Measurements from ENCODE around the gene STXBP4.
"Not testable (repeated sequence)": the region's sequence is repeated elsewhere in the genome, so short reads cannot be mapped to it uniquely, and the experiment has no call there.

The STXBP4 gene

GRCh38 chr17:55056526-55056925 is 88.0 kb downstream of the STXBP4 start:
- DNase-seq: no peak

DNA sequence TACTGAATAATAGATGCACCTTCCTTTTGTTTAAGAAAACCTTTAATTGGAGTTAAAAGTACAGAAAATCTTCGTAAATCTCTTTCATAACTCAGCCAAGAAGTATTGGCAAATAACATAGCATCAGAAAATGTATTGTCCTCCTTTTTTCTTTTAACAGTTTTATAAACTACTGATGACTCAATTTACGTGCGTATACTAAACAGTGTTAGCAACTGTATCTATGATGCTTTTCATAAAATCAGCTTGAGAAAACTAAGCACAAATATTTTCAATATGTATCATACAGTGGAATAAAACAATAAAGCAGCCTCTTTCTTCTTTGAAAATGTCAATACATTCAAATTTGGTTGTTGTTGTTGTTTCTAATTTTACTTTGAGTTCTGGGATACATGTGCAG is 88.6 kb downstream of the STXBP4 start:
- DNase-seq: no peak

GRCh38 chr17:55059724-55060123 is 91.2 kb downstream of the STXBP4 start:
- DNase-seq: no peak

DNA sequence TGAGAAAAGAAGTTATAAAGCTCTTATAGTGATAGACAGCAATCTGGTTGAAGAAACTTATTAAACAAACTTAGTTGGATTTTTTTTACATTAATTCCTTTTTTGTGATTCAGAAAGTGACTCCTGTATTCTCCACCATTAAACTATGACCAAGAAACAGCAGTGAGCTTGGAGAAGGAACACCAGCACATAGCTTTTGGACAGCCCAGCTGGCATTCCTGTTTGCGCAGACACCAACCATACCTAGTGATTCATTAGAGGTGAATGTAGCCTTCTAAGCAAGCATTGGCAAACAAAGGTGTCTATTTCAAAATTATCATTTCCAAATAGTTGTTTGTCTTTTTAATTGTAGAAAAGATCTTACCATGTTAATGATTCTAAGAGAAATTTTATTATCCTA is 94.4 kb downstream of the STXBP4 start:
- peak; percentile 7 for DNase-seq

DNA sequence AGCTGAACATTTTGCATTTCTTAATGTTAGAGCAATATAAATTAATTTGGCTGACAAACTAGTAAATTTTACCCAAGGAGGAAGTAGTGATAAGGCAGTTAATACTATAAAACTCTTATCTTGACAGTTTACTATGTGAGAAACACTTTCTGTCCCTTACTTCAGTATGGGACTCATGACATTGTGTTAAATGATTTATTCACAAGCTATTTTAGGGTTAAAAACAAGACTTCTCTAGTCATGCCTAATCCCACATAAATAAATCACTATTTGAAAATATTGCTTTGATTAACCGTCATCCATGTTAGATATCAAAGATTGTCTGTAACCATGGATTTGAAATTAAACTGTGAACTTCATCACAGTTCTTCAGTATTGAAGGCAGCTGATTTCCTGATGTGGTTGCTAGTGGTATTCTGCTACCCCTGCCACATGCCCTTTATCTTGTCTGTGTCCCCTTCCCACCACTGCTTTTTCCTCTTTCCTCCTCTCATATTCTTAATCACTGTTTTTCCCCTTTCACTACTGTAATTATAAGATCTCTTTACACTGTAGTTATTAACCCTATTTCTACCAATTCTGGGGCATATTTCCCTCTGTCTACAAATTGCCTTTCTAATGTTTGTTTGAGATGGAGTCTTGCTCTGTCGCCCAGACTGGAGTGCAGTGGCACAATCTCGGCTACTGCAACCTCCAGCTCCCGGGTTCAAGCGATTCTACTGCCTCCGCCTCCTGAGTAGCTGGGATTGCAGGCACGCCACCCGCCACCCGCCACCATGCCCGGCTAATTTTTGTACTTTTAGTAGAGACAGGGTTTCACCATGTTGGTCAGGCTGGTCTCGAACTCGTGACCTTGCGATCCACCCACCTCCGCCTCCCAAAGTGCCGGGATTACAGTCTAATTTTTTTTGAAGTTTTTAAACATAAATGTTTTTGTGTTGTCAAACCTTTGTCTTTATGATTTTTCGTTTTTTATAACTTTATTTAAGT is 95.6 kb downstream of the STXBP4 start:
- DNase-seq: no peak

DNA sequence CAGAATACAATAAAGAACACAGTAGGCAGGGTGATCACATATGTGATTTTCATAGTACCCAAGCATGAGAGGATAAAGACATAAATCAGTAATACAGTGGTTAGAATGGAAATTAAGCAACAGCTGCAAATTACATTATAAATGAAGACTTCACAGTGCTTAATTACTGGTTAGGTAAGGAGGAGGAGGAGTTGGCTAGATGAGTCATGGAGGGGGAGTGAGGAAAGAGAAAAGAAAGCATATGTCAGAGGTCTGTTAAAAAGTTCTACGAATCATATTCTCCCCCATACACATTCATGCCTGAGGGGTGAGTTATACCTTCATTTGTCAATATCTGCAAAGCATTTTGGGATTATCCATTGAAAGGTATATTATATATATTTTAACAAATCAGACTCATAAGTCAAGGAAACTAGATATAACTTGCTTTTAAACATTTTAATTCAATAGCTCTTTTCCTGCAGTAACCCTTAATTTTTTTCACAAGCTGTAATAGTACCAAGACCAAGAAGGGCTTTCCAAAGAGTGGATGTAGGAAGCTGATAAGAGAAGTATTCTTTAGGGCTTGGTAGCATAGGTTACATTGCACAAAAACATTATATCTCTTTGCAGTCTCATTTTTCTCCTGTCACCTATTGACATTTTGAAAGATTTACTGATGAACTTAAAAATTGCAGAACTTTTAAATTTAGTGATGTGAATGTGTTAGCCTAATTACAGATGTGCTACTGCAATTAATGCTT is 99.3 kb downstream of the STXBP4 start:
- peak; percentile 29 for DNase-seq

DNA sequence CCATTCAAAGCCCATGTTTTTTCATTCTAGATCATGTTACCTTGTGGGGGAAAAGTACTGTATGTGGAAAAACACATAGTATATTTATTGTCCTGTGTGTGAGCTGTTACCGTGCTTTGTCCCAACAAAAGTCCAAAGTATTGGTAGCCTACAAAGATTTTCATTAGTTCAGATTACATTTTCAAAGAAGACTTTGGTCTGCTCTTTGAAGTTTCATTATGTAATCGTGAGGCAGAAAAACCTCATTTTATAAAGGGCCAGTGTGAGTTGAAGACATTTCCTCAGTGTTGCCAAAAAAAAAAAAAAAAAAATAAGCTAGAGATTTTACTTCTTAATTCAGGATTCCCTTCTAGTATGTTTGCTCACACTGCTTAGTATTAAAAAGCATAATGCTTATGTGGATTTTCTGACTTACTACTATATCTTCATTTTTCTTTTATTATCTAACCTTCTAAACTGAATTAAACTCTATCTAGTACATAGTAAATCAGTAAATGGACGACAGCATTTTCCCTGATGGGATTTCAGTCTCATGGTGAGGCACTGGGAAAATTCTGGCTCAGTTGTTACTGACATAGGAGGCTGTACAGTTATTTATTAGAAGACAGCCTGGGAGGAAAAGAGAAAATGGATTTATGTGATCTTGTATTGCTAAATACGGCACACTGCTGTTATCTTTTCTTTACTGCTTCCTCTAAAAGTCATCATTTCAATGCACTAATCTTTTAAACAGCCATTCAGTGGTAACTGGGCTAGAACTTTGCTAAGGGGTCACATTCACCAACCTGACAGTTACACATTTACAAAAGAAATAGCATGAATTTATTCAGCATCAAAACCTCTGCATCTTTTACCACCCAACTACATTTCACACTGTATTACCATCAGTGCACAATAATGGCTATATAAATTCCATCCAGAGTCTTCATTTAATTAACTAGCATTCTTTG is 100.6 kb downstream of the STXBP4 start:
- DNase-seq: no peak

DNA sequence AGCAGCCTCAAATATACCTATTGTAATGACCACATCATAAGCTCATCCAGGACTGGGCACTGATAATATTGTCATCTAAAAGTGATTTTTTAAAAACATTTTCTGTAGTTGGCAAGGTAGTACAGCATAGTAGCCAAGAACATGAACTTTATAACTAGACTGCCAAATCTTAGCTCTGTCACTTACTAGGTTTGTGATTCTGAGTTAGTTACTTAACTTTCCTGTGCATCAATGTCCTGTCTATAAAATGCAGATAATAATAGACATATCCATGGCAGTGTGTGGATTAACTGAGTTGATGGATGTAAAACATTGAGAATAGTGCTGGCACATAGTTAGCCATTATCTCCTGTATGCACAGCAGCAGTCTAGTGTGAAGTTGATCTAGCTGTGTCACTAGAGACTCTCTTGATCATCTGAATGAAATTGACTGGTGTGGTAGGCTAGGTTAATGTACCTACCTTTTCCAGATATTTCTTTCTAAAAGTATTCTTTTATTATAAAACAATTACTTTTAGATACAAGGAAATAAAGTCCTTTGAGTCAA is 101.5 kb downstream of the STXBP4 start:
- DNase-seq: no peak

- no peak for DNase-seq
These were observed 104.3 kb downstream of the STXBP4 start for GRCh38 chr17:55072898-55073297.

GRCh38 chr17:55073467-55073866 is 104.9 kb downstream of the STXBP4 start:
- not testable (repeated sequence) for DNase-seq

GRCh38 chr17:55081559-55081958 is 113.0 kb downstream of the STXBP4 start:
- DNase-seq: no peak

- DNase-seq: peak; percentile 86
These were observed 118.1 kb downstream of the STXBP4 start for GRCh38 chr17:55086635-55087058.

DNA sequence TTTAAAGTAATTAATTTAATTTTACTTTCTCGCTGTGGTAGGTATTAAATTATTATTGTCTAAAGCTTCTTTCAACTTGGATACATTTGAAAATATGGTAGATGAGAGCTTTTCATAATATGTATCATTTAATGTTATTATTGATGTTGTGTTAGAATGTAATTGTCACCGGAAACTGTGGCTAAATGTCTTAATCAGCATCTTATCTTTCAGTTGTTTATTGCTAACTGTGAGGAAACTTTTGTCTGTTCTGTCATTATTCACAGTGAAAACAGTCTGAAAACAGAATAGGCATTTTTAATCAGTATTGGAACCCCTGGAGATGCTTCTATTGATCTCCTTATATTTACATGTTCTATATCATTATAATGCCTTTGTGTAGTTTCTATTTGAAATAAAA is 120.7 kb downstream of the STXBP4 start:
- DNase-seq: no peak

GRCh38 chr17:55090079-55090492 is 121.5 kb downstream of the STXBP4 start:
- DNase-seq: no peak

GRCh38 chr17:55093353-55093752 is 124.8 kb downstream of the STXBP4 start:
- DNase-seq: peak; percentile 10

DNA sequence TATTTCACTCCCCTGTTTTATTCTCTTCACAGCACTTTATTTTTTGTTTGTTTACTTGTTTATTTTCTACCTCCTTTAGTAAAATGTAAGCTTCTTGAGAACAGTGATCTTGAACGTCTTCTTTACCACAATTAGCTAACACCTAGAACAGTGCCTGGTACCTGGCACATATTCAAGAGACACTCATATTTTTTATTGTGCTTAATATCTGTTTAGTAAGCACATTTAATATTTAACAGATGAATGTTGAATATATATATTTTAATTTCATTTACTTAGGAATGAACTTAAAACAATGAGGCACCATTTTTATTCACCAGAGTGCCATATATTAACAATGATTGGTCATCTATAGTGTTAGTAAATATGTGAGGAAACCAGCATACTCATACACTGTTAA is 130.2 kb downstream of the STXBP4 start:
- no peak for DNase-seq

DNA sequence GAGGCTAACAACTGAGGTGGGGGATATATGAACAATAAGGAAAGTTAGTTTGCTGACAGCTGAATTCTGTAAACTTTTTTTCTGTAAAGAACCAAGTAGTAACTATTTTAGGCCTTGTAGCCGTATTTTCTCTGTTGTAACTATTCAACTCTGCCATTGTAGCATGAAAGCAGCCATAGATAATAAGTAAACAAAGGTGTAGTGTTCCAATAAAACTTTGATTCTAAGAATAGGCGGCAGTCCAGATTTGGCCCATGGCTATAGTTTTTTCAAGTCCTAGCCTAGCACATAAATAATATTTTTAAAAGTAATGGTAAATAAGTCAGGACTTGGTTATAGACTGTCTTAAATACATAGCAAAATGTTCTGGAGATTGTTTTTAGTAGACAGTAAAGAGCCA is 142.0 kb downstream of the STXBP4 start:
- DNase-seq: no peak

DNA sequence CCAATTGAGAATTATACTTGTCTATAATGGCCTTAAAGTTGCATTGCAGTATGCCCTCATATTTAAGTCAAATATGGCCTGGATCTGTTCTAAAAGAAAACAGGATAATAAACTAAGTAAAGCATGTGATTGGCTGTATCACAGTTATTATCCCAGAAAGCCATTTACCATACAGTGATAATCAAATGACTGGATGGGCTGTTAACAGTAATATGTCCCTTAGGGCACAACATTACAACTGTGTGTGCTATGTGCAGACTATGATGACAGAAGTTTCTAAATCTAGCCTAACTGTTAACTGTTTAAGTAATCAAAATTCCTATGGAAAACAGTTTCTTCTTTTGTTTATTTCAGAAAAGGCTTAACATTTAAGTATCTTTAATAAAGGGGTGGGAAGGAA is 145.7 kb downstream of the STXBP4 start:
- no peak for DNase-seq

DNA sequence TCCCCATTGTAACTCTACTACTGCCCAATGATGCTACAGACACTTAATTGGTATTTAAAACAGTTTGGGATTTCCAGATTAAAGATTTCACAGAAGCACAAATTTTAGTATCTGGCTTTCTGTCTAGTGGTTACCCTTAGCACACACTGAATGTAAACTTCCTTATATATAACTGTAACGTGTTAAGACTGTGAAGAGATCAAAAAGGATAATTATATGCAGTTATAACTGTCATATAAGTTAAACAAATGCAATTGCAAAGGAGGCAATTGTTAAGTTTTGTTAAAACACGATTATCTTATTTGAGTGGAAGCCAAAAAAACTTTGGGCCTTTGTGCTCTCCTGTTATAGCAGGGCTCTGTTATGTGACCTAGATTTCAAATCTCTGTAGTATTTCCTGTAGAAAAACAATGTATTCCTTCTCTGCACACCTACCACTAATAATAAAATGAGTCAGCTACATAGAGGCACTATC is 147.9 kb downstream of the STXBP4 start:
- DNase-seq: no peak

DNA sequence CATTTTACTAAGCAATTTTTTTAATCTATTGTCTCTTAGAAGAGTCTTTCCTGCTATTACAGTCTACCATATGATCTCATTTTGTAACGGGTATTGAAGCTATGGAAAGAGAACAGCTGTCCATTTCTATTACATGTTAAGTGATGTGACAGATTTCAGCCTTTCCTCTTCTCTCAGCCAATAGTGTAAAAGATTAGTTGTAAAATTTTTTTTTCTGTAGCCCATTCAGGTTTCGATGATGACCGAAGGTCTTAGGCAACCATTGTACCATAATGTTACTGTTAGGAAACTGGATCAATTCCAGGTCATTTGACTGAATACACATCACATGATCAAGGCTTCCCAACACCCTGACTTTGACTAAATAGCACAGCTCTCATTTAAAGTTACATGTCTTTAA is 148.6 kb downstream of the STXBP4 start:
- no peak for DNase-seq

DNA sequence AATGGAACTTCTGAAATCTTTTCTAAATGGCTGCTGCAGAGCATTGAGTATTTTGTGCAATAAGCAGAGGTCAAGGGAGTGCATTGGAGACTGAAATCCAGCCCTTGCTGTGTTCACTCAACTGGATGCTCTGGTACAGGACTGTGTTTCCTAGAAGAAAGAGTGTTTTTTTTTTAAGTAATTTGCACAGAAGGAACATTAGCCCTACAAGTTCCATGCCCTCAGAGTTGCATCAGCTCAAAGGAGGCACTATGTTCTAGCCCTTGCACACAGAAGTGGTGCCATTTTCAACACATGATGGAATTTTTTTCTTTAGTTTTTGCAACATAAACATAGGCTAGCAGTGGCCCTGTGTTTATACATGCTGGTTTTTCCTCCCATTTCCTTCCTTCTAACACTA is 152.1 kb downstream of the STXBP4 start:
- DNase-seq: no peak

- no peak for DNase-seq
These were observed 152.7 kb downstream of the STXBP4 start for GRCh38 chr17:55121268-55121667.
